ENCODE data around the gene THUMPD3.

Gene THUMPD3

DNA sequence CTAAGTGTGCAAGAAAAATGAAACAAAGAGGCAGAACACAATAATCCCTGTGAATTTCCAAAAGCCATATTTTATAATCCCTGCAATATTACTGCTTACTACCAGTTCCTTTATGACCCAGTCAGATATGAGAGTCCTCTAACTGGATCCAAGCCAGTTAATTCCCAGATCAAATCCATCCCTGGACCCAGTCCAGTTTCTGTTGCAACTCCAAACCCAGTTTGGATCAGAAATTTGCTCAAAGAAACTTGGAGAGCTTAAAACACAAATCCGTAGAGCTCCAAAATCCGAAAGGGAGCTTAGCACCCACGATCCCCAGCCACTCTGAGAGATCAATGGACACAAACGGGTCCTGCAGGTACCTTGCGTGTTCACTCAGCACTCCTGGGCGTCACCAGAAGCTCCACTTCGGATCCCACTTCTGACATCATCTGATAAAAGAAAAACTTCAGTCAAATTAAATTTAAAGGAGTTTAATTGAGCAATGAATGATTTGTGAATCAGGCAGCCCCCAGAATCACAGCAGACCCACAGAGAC lies 32.6 kb upstream of the THUMPD3 start:
- TF ChIP-seq, protein P1, sequence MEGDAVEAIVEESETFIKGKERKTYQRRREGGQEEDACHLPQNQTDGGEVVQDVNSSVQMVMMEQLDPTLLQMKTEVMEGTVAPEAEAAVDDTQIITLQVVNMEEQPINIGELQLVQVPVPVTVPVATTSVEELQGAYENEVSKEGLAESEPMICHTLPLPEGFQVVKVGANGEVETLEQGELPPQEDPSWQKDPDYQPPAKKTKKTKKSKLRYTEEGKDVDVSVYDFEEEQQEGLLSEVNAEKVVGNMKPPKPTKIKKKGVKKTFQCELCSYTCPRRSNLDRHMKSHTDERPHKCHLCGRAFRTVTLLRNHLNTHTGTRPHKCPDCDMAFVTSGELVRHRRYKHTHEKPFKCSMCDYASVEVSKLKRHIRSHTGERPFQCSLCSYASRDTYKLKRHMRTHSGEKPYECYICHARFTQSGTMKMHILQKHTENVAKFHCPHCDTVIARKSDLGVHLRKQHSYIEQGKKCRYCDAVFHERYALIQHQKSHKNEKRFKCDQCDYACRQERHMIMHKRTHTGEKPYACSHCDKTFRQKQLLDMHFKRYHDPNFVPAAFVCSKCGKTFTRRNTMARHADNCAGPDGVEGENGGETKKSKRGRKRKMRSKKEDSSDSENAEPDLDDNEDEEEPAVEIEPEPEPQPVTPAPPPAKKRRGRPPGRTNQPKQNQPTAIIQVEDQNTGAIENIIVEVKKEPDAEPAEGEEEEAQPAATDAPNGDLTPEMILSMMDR (IDR thresholded peaks at IDR 0.05; ENCODE audit: low read depth, low read length, missing control alignments): no peak
- no peak for DNase-seq (ENCODE audit: extremely low read depth, low read depth)
- no peak overlapping the region for H3K4me3 ChIP-seq (replicated peaks; ENCODE audit: low read depth, low read length)

- no peak overlapping the region for H3K4me3 ChIP-seq (replicated peaks; ENCODE audit: low read depth, low read length)
- no peak for DNase-seq (ENCODE audit: extremely low read depth, low read depth)
- TF ChIP-seq, protein P1 (IDR thresholded peaks at IDR 0.05; ENCODE audit: low read depth, low read length, missing control alignments): no peak
These were observed 31.7 kb upstream of the THUMPD3 start for GRCh38 chr3:9331171-9331570.

DNA sequence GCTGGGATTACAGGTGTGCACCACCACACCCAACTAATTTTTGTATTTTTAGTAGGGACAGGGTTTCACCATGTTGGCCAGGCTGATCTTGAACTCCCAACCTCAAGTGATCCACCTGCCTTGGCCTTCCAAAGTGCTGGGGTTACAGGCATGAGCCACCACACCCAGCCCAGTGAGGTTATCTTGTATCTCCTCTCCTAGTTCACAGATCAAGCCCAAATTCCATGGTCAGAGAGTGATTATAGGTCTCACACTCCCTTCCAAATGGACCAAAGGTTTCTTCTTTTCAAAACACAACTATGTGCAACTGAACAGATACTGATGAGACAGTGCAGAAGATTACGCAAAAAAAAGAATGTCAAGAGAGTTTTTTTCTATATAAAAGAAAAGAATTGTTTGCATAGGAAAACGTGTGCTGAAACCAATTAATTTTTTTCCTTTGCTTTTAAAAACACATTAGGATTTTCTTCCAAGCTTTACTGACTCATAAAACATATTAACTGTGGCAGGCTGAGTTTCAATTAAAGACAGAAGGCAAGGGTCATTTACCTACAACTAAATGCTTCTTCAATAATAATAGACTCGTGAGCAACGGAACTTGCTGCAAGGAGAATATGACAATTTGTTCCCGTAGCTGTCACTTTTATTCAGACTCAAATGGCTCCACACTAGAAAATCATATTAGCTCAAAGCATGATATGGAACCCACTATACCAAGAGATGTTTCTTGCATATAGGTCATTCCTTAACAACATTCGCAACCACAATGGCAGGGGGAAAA lies 30.4 kb upstream of the THUMPD3 start:
- H3K4me3 ChIP-seq (replicated peaks; ENCODE audit: low read depth, low read length): no peak overlapping the region
- TF ChIP-seq, protein P1 (IDR thresholded peaks at IDR 0.05; ENCODE audit: low read depth, low read length, missing control alignments): no peak
- no peak for DNase-seq (ENCODE audit: extremely low read depth, low read depth)

GRCh38 chr3:9339761-9340471 lies 22.9 kb upstream of the THUMPD3 start:
- TF ChIP-seq, protein P1 (IDR thresholded peaks at IDR 0.05; ENCODE audit: low read depth, low read length, missing control alignments): no peak
- no peak for DNase-seq (ENCODE audit: extremely low read depth, low read depth)
- H3K4me3 ChIP-seq (replicated peaks; ENCODE audit: low read depth, low read length): no peak overlapping the region

DNA sequence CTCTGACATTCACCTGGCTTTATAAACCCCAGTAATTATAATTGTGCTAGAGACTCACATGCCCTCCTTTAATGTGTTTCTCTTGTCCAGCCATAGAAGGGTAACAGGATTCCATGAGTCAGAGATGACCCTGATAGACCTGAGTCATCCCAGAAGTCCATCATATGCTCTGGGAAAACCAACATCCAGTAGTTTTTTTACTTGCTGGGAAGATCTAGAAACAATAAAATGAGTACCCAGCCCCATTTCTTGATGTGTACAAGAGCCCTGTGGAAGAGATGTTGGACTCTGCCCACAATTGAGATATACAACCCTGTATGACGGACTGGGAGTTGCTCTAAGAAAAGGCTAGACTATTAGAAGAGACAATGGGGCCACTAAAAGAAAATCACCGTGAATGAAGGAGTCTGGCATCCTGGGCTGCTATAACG lies 22.4 kb upstream of the THUMPD3 start:
- peak; percentile 86 for DNase-seq (ENCODE audit: extremely low read depth, low read depth)
- H3K4me3 ChIP-seq (replicated peaks; ENCODE audit: low read depth, low read length): no peak overlapping the region
- TF ChIP-seq, protein P1 (IDR thresholded peaks at IDR 0.05; ENCODE audit: low read depth, low read length, missing control alignments): no peak

- no peak overlapping the region for H3K4me3 ChIP-seq (replicated peaks; ENCODE audit: low read depth, low read length)
- TF ChIP-seq, protein P1 (IDR thresholded peaks at IDR 0.05; ENCODE audit: low read depth, low read length, missing control alignments): no peak
- no peak for DNase-seq (ENCODE audit: extremely low read depth, low read depth)
These were observed 20.2 kb upstream of the THUMPD3 start for GRCh38 chr3:9342696-9343095.

Data from HFF-Myc (cell line).